ENCODE data around the gene PLCB3.
A peak's percentile ranks its signal among the peaks of the same experiment; 100 is the strongest.

PLCB3 gene

GRCh38 chr11:64224891-64225607, 26.3 kb upstream of the PLCB3 start:
- Histone ChIP-seq H3K27me3 (ENCODE audit: low read length) (no peaks in the 10 kb centered on the region), H3K9me3 (ENCODE audit: insufficient read depth, low read length) (no peaks in the 10 kb centered on the region), H3K4me2 (ENCODE audit: low read depth, low read length, poor library complexity, severe bottlenecking) (peak overlapping the region; percentile 87), H3K36me3 (ENCODE audit: low read length) (no peaks in the 10 kb centered on the region), H3K79me2 (ENCODE audit: insufficient read depth, low read length) (no peaks in the 10 kb centered on the region; the same call in 1 of the 2 replicates), H4K20me1 (ENCODE audit: low read depth, low read length) (no peaks in the 10 kb centered on the region), H3F3A (ENCODE audit: insufficient read depth) (peaks cover 41% of the 10 kb centered on the region), H3K9ac (ENCODE audit: low read length) (peak overlapping the region; percentile 94), H3K27ac (ENCODE audit: low read depth, low read length) (peak overlapping the region; percentile 88), H3K4me3 (ENCODE audit: insufficient read depth, low read length, poor library complexity, severe bottlenecking) (peak overlapping the region; percentile 83), H2AFZ (ENCODE audit: low read depth, low read length, severe bottlenecking) (no peak overlapping the region), H3K9me2 (replicated peaks; ENCODE audit: insufficient read depth, low read length) (no peaks in the 10 kb centered on the region)
- TF ChIP-seq EZH2phosphoT487 (conservative IDR thresholded peaks at IDR 0.05; ENCODE audit: low read length) (no peak), CTCF (IDR thresholded peaks at IDR 0.05; ENCODE audit: insufficient read depth, low read length, poor library complexity, severe bottlenecking) (no peak)

- no peaks in the 10 kb centered on the region for H3K9me2 ChIP-seq (replicated peaks; ENCODE audit: insufficient read depth, low read length)
- H3K9me3 ChIP-seq (ENCODE audit: insufficient read depth, low read length): no peaks in the 10 kb centered on the region
- TF ChIP-seq EZH2phosphoT487 (conservative IDR thresholded peaks at IDR 0.05; ENCODE audit: low read length): no peak
- TF ChIP-seq CTCF (IDR thresholded peaks at IDR 0.05; ENCODE audit: insufficient read depth, low read length, poor library complexity, severe bottlenecking): peak; percentile 8
- peaks cover 41% of the 10 kb centered on the region for H3F3A ChIP-seq (ENCODE audit: insufficient read depth)
- no peaks in the 10 kb centered on the region for H3K36me3 ChIP-seq (ENCODE audit: low read length)
- peak within 1 kb of the TSS; percentile 94 for H3K9ac ChIP-seq (ENCODE audit: low read length)
- H3K4me3 ChIP-seq (ENCODE audit: insufficient read depth, low read length, poor library complexity, severe bottlenecking): peak within 1 kb of the TSS; percentile 83
- H4K20me1 ChIP-seq (ENCODE audit: low read depth, low read length): no peaks in the 10 kb centered on the region
- peak within 1 kb of the TSS; percentile 88 for H3K27ac ChIP-seq (ENCODE audit: low read depth, low read length)
- peak within 1 kb of the TSS; percentile 55 for H2AFZ ChIP-seq (ENCODE audit: low read depth, low read length, severe bottlenecking)
- peak within 1 kb of the TSS; percentile 87 for H3K4me2 ChIP-seq (ENCODE audit: low read depth, low read length, poor library complexity, severe bottlenecking)
- no peaks in the 10 kb centered on the region; the same call in 1 of the 2 replicates for H3K79me2 ChIP-seq (ENCODE audit: insufficient read depth, low read length)
- no peaks in the 10 kb centered on the region for H3K27me3 ChIP-seq (ENCODE audit: low read length)
Measured at GRCh38 chr11:64225608-64226506, 25.5 kb upstream of the PLCB3 start, which contains the start of the genes NUDT22 and TRPT1. Gene NUDT22 (plus strand): TSS chr11:64226274. CDS start chr11:64226653, 379 bp downstream. Gene TRPT1 (minus strand): TSS chr11:64226186. CDS start chr11:64225860, 326 bp downstream.

- Histone ChIP-seq H3K27me3 (ENCODE audit: low read length) (no peaks in the 10 kb centered on the region), H3K9me3 (ENCODE audit: insufficient read depth, low read length) (no peaks in the 10 kb centered on the region), H3K4me2 (ENCODE audit: low read depth, low read length, poor library complexity, severe bottlenecking) (peak overlapping the region; percentile 87), H3K4me3 (ENCODE audit: insufficient read depth, low read length, poor library complexity, severe bottlenecking) (peak overlapping the region; percentile 83), H4K20me1 (ENCODE audit: low read depth, low read length) (no peaks in the 10 kb centered on the region), H3K9ac (ENCODE audit: low read length) (peak overlapping the region; percentile 94), H3K36me3 (ENCODE audit: low read length) (no peaks in the 10 kb centered on the region), H3K79me2 (ENCODE audit: insufficient read depth, low read length) (no peaks in the 10 kb centered on the region; the same call in 1 of the 2 replicates), H3F3A (ENCODE audit: insufficient read depth) (peaks cover 41% of the 10 kb centered on the region), H3K27ac (ENCODE audit: low read depth, low read length) (peak overlapping the region; percentile 88), H2AFZ (ENCODE audit: low read depth, low read length, severe bottlenecking) (no peak overlapping the region), H3K9me2 (replicated peaks; ENCODE audit: insufficient read depth, low read length) (no peaks in the 10 kb centered on the region)
- no peak for TF ChIP-seq EZH2phosphoT487 (conservative IDR thresholded peaks at IDR 0.05; ENCODE audit: low read length)
- no peak for TF ChIP-seq CTCF (IDR thresholded peaks at IDR 0.05; ENCODE audit: insufficient read depth, low read length, poor library complexity, severe bottlenecking)
Measured at GRCh38 chr11:64226507-64227051, 24.8 kb upstream of the PLCB3 start.
